HEK293 (cell line): ENCODE results near the gene GPI.

Source experiments
- CTCF ChIA-PET: fragments of 350-600 bp; formaldehyde crosslinking; extraction: SDS; loops from one replicate; lab custom pipeline; 2021; ENCODE audit warnings: antibody characterized with exemption; lab: Yijun Ruan, JAX
- POLR2A ChIA-PET: fragments of 300-600 bp; formaldehyde crosslinking; extraction: SDS; loops from one replicate; lab custom pipeline; 2020; ENCODE audit warnings: antibody characterized with exemption, inconsistent platforms; lab: Yijun Ruan, JAX
- H3K27ac ChIP-seq: fragments of 200-500 bp; sonication (Bioruptor generic); 2 replicates; pipeline ENCODE4 v1.5.1; 2014; ENCODE audit warnings: low read depth, low read length, control low read depth, inconsistent platforms; ENCODE audit errors: extremely low read depth
- H3K36me3 ChIP-seq, 2 experiments: fragments of 200-500 bp in 1 of 2; sonication (Bioruptor generic) in 1 of 2; 1 replicate in 1 of 2; 2 replicates in 1 of 2; pipeline ENCODE4 v1.5.1; 2014 to 2017; ENCODE audit warnings: inconsistent platforms in 2 of 2, low read length in 2 of 2; ENCODE audit not compliant: control insufficient read depth in 2 of 2, insufficient read depth in 1 of 2
- H3K4me1 ChIP-seq: fragments of 200-500 bp; sonication (Bioruptor generic); 2 replicates; pipeline ENCODE4 v1.5.1; 2014; ENCODE audit warnings: mild to moderate bottlenecking, low read length, inconsistent platforms; ENCODE audit not compliant: control insufficient read depth, insufficient read depth
- H3K4me3 ChIP-seq: 2 replicates; pipeline ENCODE4 v1.5.1; 2011; ENCODE audit warnings: low read depth, mild to moderate bottlenecking, control low read depth, low read length, moderate library complexity
- H3K9me3 ChIP-seq: fragments of 200-500 bp; sonication (Bioruptor generic); 2 replicates; pipeline ENCODE4 v1.5.1; 2014; ENCODE audit warnings: low read depth, low read length, inconsistent platforms; ENCODE audit not compliant: control insufficient read depth, insufficient read depth
- BCL6B ChIP-seq: fragments of 450-650 bp; formaldehyde crosslinking; IDR thresholded peaks from 2 replicates; pipeline ENCODE4 v1.5.1; 2017; ENCODE audit warnings: missing biosample characterization, missing genetic modification characterization
- HOXA7 ChIP-seq: sonication (generic); formaldehyde crosslinking; IDR thresholded peaks from 2 replicates; pipeline ENCODE4 v1.8.1; 2022; ENCODE audit warnings: missing genetic modification reagents, borderline replicate concordance
- KLF7 ChIP-seq: fragments of 450-650 bp; formaldehyde crosslinking; IDR thresholded peaks from 2 replicates; pipeline ENCODE4 v1.5.1; 2016; ENCODE audit warnings: missing biosample characterization, missing genetic modification characterization, borderline replicate concordance
- PBX3 ChIP-seq: sonication (generic); formaldehyde crosslinking; IDR thresholded peaks from 2 replicates; pipeline ENCODE4 v1.8.1; 2022; ENCODE audit warnings: mild to moderate bottlenecking, moderate library complexity, missing genetic modification reagents
- REPIN1 ChIP-seq: fragments of 450-650 bp; formaldehyde crosslinking; IDR thresholded peaks from 2 replicates; pipeline ENCODE4 v1.5.1; 2017; ENCODE audit warnings: missing biosample characterization, missing genetic modification characterization, low read depth
- ZBTB11 ChIP-seq: fragments of 450-650 bp; formaldehyde crosslinking; conservative IDR thresholded peaks from 2 replicates; pipeline ENCODE4 v1.5.1; 2016; ENCODE audit warnings: low read depth, missing biosample characterization, missing genetic modification characterization
- ZBTB6 ChIP-seq: fragments of 450-650 bp; formaldehyde crosslinking; IDR thresholded peaks from 2 replicates; pipeline ENCODE4 v1.5.1; 2017; ENCODE audit warnings: missing biosample characterization, missing genetic modification characterization
- ZNF112 ChIP-seq: fragments of 450-650 bp; formaldehyde crosslinking; IDR thresholded peaks from 2 replicates; pipeline ENCODE4 v1.5.0; 2017; ENCODE audit warnings: missing biosample characterization, missing genetic modification characterization
- ZNF121 ChIP-seq: fragments of 450-650 bp; formaldehyde crosslinking; IDR thresholded peaks from 2 replicates; pipeline ENCODE4 v1.5.1; 2016; ENCODE audit warnings: missing biosample characterization, missing genetic modification characterization
- ZNF138 ChIP-seq: fragments of 450-650 bp; formaldehyde crosslinking; IDR thresholded peaks from 2 replicates; pipeline ENCODE4 v1.5.1; 2016; ENCODE audit warnings: missing biosample characterization, missing genetic modification characterization, borderline replicate concordance
- ZNF157 ChIP-seq: fragments of 450-650 bp; formaldehyde crosslinking; IDR thresholded peaks from 2 replicates; pipeline ENCODE4 v1.5.1; 2016; ENCODE audit warnings: missing biosample characterization, missing genetic modification characterization
- ZNF341 ChIP-seq: fragments of 450-650 bp; formaldehyde crosslinking; IDR thresholded peaks from 2 replicates; pipeline ENCODE4; 2016; ENCODE audit warnings: low read depth, missing biosample characterization, missing genetic modification characterization
- ZNF37A ChIP-seq: fragments of 450-650 bp; IDR thresholded peaks from 2 replicates; pipeline ENCODE4 v1.5.1; 2018; ENCODE audit warnings: missing biosample characterization, missing genetic modification characterization
- ZNF404 ChIP-seq: fragments of 450-650 bp; formaldehyde crosslinking; IDR thresholded peaks from 2 replicates; pipeline ENCODE4 v1.5.1; 2017; ENCODE audit warnings: missing biosample characterization, missing genetic modification characterization
- ZNF416 ChIP-seq: fragments of 450-650 bp; formaldehyde crosslinking; IDR thresholded peaks from 2 replicates; pipeline ENCODE4 v1.5.1; 2016; ENCODE audit warnings: missing biosample characterization, missing genetic modification characterization
- ZNF555 ChIP-seq: fragments of 450-650 bp; formaldehyde crosslinking; conservative IDR thresholded peaks from 2 replicates; pipeline ENCODE4 v1.5.1; 2017; ENCODE audit warnings: missing biosample characterization, mild to moderate bottlenecking, missing genetic modification characterization, inconsistent platforms
- ZNF664 ChIP-seq: fragments of 450-650 bp; formaldehyde crosslinking; IDR thresholded peaks from 2 replicates; pipeline ENCODE4 v1.5.1; 2016; ENCODE audit warnings: missing biosample characterization, missing genetic modification characterization
- ZNF707 ChIP-seq: fragments of 450-650 bp; formaldehyde crosslinking; IDR thresholded peaks from 2 replicates; pipeline ENCODE4 v1.5.1; 2016; ENCODE audit warnings: missing biosample characterization, missing genetic modification characterization
- ZSCAN16 ChIP-seq: fragments of 450-650 bp; formaldehyde crosslinking; IDR thresholded peaks from 2 replicates; pipeline ENCODE4 v1.5.1; 2016; ENCODE audit warnings: missing biosample characterization, missing genetic modification characterization
- ZSCAN30 ChIP-seq: fragments of 450-650 bp; IDR thresholded peaks from 2 replicates; pipeline ENCODE4 v1.5.1; 2018; ENCODE audit warnings: missing biosample characterization, mild to moderate bottlenecking, missing genetic modification characterization, moderate library complexity

Gene GPI

GRCh38 chr19:34386645-34387445 lies 21.8 kb downstream of the GPI start:
- H3K27ac ChIP-seq: no peak overlapping the region
- H3K4me3 ChIP-seq: no peak overlapping the region
- no peaks in the 10 kb centered on the region for H3K9me3 ChIP-seq
- TF ChIP-seq ZNF555 (tag by site-specific recombination) (no peak), ZNF341 (tag by site-specific recombination) (no peak), ZNF157 (tag by site-specific recombination) (no peak), ZSCAN30 (no peak), ZBTB6 (tag by site-specific recombination) (no peak), BCL6B (tag by site-specific recombination) (no peak), ZNF121 (tag by site-specific recombination) (no peak), PBX3 (CRISPR knock-in tag) (no peak), ZNF112 (tag by site-specific recombination) (no peak), ZNF707 (no peak), ZNF416 (tag by site-specific recombination) (no peak), ZBTB11 (tag by site-specific recombination) (no peak), REPIN1 (no peak), ZNF37A (tag by site-specific recombination) (no peak), HOXA7 (CRISPR knock-in tag) (no peak), KLF7 (tag by site-specific recombination) (no peak)
- no peaks in the 10 kb centered on the region for H3K4me1 ChIP-seq
- CTCF ChIA-PET: interaction anchor here (0.7 to 0.9 kb wide), 2 partner anchors 24 to 41 kb away, joined by 3 read pairs; no protein-coding TSS in a partner anchor
- peaks cover 76 to 96% of the 10 kb centered on the region in 2 experiments for H3K36me3 ChIP-seq
- POLR2A ChIA-PET: no interaction called here

GRCh38 chr19:34387446-34387810 lies 22.4 kb downstream of the GPI start:
- POLR2A ChIA-PET: no interaction called here
- Histone ChIP-seq H3K36me3 (peaks cover 76 to 96% of the 10 kb centered on the region in 2 experiments), H3K9me3 (no peaks in the 10 kb centered on the region), H3K27ac (no peak overlapping the region), H3K4me1 (no peaks in the 10 kb centered on the region), H3K4me3 (no peak overlapping the region)
- TF ChIP-seq ZNF138 (tag by site-specific recombination) (no peak), ZSCAN16 (peak; percentile 85), ZNF664 (no peak), ZNF404 (tag by site-specific recombination) (no peak)
- CTCF ChIA-PET: no interaction called here
